Occipital lobe (tissue), 2 donors: ENCODE results near the gene ZBTB42. TPM values are rescaled to one million over a fixed set of nuclear protein-coding genes. Genes with fewer than 3 reads are reported as not detected.
"Not testable (repeated sequence)": the region's sequence is repeated elsewhere in the genome, so short reads cannot be mapped to it uniquely, and the experiment has no call there.

Source experiments
- DNase-seq: peaks from one replicate; lab custom pipeline; 2025; lab: John Stamatoyannopoulos, UW
- total RNA-seq: library from RNA; depleted of rRNA; stranded (reverse); fragments of >200 nt; gene quantifications from one replicate; pipeline ENCODE4 v1.2.3, GENCODE V29; 2014

Gene ZBTB42
- total RNA-seq, 1 donor from 2014 or later, result 0.94 TPM

GRCh38 chr14:104806625-104807465, 5.9 kb downstream of the ZBTB42 start:
- DNase-seq, result no peak

- no peak for DNase-seq
Measured at GRCh38 chr14:104808456-104808855, 7.6 kb downstream of the ZBTB42 start.

- no peak for DNase-seq
Measured at GRCh38 chr14:104810316-104810715, 9.4 kb downstream of the ZBTB42 start.

- no peak for DNase-seq
Measured at GRCh38 chr14:104813286-104813685, 12.4 kb downstream of the ZBTB42 start.

- not testable (repeated sequence) for DNase-seq
Measured at GRCh38 chr14:104814701-104815100, 13.8 kb downstream of the ZBTB42 start.

GRCh38 chr14:104816616-104816884, 15.6 kb downstream of the ZBTB42 start:
- DNase-seq, result no peak

GRCh38 chr14:104817930-104818713, 17.2 kb downstream of the ZBTB42 start:
- DNase-seq, result no peak

- DNase-seq, result no peak
Measured at GRCh38 chr14:104818714-104819161, 17.8 kb downstream of the ZBTB42 start.

GRCh38 chr14:104819361-104819781, 18.5 kb downstream of the ZBTB42 start:
- DNase-seq, result no peak

- peak; percentile 53 for DNase-seq
Measured at GRCh38 chr14:104820669-104821228, 19.8 kb downstream of the ZBTB42 start.

- DNase-seq, result no peak
Measured at GRCh38 chr14:104821229-104821945, 20.5 kb downstream of the ZBTB42 start.

- no peak for DNase-seq
Measured at GRCh38 chr14:104821971-104822608, 21.2 kb downstream of the ZBTB42 start.

- DNase-seq, result no peak
Measured at GRCh38 chr14:104822821-104823615, 22.1 kb downstream of the ZBTB42 start.

- no peak for DNase-seq
Measured at GRCh38 chr14:104824353-104824997, 23.6 kb downstream of the ZBTB42 start.

GRCh38 chr14:104826189-104826860, 25.4 kb downstream of the ZBTB42 start:
- DNase-seq, result peak; percentile 88

GRCh38 chr14:104826861-104827176, 25.9 kb downstream of the ZBTB42 start:
- DNase-seq, result no peak

- DNase-seq, result no peak
Measured at GRCh38 chr14:104827177-104828055, 26.5 kb downstream of the ZBTB42 start.

GRCh38 chr14:104830781-104831180, 29.9 kb downstream of the ZBTB42 start:
- DNase-seq, result no peak
